WTC11 (cell line): ENCODE results near the gene STIP1.

Source experiments
- CTCF ChIP-seq: fragments of 200-600 bp; IDR thresholded peaks from 2 replicates; pipeline ENCODE4 v1.8.0; 2022; ENCODE audit warnings: antibody characterized with exemption
- JUN ChIP-seq: sonication (generic); formaldehyde crosslinking; IDR thresholded peaks from 2 replicates; pipeline ENCODE4 v1.8.0; 2023; ENCODE audit warnings: mild to moderate bottlenecking, missing genetic modification reagents
- MXD4 ChIP-seq: fragments of 250-450 bp; sonication (Bioruptor Pico); IDR thresholded peaks from 2 replicates; pipeline ENCODE4 v1.8.0; 2021; ENCODE audit warnings: mild to moderate bottlenecking, moderate library complexity, borderline replicate concordance
- PRDM15 ChIP-seq: sonication (generic); formaldehyde crosslinking; IDR thresholded peaks from 2 replicates; pipeline ENCODE4 v1.8.0; 2022; ENCODE audit warnings: missing genetic modification reagents

DNA sequence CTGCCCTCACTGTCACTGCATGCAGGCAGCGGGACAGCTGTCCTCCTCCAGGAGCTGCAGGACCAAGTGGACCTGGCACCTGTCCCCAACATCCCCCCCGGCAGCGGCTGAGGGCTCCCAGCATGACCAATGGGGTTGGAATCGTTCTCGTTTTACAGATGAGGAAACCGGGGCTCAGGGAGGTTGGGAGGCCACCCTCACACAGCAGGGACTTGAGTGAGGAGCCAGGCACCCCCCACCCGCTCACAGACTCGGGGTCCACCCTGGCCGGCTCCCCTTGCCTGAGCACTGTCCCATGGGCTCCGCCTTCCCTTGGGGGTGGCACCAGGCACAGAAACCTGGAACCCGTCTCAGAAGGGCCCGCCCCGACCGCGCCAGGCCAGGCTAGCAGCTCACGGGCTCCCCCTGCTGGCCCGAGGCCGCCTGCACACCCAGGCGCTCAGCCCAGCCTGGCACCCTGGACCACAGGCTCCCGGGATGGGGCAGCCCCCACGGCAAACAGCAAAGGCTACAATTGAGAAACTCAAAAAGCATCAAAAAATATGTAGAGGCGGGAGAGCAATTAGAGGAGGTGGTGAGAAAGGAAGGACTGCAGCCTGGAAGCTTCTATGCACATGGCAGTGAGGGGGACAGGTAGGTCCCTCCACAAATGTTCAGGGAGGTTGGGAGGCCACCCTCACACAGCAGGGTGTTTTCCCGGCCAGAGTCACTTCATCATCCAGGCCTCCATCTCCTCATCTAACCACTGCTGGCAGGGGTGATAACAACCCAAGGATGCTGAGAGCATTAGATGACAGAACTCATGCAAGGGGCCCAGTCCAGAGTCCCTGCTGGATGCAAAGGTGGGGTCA, 32.9 kb upstream of the STIP1 start:
- TF ChIP-seq CTCF (peak; percentile 99), MXD4 (CRISPR knock-in tag) (no peak), JUN (CRISPR knock-in tag) (no peak), PRDM15 (CRISPR knock-in tag) (no peak)
